NOMO-1 treated with dmso at 0.1 percent for 144 hours (cell line): ENCODE results near the gene ITGA8.
"Not testable (repeated sequence)": the region's sequence is repeated elsewhere in the genome, so short reads cannot be mapped to it uniquely, and the experiment has no call there.

Source experiments
- DNase-seq: peaks from one replicate; lab custom pipeline; 2025; ENCODE audit not compliant: unreplicated experiment; lab: John Stamatoyannopoulos, UW

The ITGA8 gene

GRCh38 chr10:15567952-15568351, 151.8 kb downstream of the ITGA8 start:
- no peak for DNase-seq

- DNase-seq = no peak
Observed at GRCh38 chr10:15563246-15563645, 156.5 kb downstream of the ITGA8 start.

DNA sequence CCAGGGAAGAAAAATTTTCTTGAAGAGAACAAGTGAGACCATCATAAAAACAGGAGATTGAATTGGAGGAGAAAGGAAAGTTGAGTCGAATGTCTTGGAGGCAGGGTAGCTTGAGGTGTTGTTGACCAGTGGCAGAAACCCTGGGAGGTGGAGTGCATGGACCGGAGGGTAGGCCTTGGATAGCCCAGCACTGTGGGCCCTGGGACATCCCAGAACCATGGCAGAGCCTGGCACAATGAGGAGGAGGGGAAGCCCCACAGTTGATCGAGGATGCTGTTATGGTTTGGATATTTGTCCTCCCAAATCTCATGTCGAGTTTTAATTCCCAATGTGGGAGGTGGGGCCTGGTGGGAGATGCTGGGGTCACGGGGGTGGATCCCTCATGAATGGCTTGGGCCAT, 157.1 kb downstream of the ITGA8 start:
- no peak for DNase-seq

DNA sequence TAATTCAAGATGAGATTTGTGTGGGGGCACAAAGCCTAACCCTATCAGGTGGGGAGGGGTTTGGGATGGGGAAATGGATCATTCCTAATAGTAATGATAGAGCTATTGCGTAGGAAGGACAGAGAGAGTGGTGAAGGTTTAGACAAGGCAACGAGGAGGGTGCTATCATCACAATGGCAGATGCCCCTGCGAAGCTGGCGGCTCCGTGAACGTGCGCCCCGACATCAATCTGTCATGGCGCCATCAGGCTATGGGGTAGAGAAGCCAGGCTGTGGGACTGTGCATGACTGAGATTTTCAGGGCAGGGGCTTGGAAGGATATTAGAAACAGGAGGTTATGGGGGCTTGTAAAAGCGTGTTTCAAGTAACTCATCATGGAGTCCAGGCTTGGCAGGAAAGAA, 157.6 kb downstream of the ITGA8 start:
- no peak for DNase-seq

DNA sequence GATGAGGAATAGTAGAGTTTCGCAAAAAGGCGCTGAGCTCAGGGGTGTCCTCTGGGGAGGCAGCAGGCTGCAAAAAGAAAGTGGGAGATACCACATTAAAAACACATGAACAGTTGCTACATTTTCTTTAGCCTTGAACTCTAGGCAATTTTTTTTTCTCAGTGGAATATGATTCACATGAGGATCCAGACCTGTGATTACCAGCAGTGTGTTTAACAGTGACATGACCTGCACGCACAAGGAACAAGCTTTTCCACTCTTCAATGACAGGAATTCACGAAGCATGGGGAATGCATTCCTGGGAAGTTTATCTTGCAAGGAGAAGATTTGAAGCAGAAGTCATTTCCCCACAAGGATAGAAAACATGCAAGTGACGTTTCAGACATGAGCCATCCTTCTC, 161.6 kb downstream of the ITGA8 start:
- no peak for DNase-seq

GRCh38 chr10:15557168-15557567, 162.6 kb downstream of the ITGA8 start:
- DNase-seq = not testable (repeated sequence)

- no peak for DNase-seq
Observed at GRCh38 chr10:15550950-15551349, 168.8 kb downstream of the ITGA8 start.

DNA sequence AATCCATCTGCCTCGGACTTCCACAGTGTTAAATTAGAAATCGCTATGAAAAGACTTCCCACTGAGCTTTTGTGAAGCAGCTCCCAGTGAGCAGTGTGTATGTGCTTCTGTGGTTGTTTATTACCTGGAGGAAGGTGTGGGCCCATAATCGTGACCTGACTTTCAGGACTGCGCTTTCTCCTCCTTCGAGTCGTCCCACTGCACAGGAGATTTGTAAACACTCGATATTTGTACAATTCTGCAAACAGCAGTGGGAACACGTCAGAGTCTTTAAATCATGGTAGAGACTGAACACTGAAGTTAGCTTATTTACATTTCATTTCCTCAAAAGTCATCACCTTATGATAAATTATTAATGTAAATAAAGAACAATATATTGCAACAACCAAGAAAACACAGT, 171.4 kb downstream of the ITGA8 start:
- no peak for DNase-seq

GRCh38 chr10:15546606-15547005, 173.1 kb downstream of the ITGA8 start:
- DNase-seq = no peak

DNA sequence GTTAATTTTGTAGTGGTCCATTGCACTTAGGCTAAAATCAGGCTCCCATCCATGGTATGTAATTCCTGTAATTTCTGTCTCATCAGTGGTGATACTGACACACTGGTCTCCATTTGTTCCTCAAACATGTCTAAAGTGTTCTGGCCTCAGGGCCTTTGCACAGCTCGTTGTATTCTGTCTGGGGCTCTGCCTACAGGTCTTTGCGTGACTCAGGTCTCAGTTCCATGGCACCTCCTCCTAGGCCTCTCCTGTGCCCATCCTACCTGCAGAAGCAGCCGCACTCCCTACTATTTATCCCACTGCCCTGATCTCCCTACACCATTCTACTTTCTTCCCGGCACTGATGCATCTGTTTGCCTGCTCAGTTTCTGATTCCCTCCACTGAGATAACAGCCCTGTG, 173.8 kb downstream of the ITGA8 start:
- DNase-seq = no peak

DNA sequence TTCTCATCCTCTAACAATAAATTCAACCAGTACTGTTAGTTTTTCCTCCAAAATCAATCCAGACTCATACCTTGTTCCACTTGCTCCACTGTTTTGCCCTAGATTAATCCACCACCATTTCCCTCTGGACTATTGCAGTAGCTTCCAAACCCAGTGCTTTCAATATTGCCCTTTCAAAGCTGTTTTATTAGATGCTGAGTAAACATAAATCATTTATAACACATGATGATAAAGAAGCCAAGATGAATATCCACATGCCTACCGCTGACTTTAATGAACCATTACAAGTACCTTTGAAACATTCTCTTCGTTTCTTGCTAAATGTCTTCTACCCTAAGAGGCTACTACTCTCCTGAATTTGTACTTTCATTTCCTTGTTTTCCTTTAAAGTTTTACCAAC, 174.5 kb downstream of the ITGA8 start:
- no peak for DNase-seq

- no peak for DNase-seq
Observed at GRCh38 chr10:15543994-15544393, 175.7 kb downstream of the ITGA8 start.

GRCh38 chr10:15542817-15543216, 176.9 kb downstream of the ITGA8 start:
- DNase-seq = no peak

- no peak for DNase-seq
Observed at GRCh38 chr10:15541376-15541775, 178.3 kb downstream of the ITGA8 start.

DNA sequence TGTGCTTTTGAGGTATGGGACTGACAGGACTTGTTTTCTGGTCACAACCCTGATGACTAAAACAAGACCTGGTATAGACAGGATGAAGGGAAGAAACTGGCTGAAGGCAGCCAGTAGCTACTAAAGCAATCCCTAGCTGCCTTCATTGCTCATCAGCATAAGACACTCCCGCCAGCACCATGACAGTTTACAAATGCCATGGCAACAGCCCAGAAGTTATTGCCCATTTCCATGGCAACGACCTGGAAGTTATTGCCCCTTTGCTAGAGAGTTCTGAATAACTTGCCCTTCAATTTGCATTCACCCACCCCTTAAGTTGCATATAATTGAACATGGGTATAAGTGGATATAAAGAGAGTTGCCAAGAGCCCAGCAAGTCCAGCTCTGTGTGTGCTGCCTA, 179.0 kb downstream of the ITGA8 start:
- no peak for DNase-seq

GRCh38 chr10:15539262-15539661, 180.5 kb downstream of the ITGA8 start:
- no peak for DNase-seq

DNA sequence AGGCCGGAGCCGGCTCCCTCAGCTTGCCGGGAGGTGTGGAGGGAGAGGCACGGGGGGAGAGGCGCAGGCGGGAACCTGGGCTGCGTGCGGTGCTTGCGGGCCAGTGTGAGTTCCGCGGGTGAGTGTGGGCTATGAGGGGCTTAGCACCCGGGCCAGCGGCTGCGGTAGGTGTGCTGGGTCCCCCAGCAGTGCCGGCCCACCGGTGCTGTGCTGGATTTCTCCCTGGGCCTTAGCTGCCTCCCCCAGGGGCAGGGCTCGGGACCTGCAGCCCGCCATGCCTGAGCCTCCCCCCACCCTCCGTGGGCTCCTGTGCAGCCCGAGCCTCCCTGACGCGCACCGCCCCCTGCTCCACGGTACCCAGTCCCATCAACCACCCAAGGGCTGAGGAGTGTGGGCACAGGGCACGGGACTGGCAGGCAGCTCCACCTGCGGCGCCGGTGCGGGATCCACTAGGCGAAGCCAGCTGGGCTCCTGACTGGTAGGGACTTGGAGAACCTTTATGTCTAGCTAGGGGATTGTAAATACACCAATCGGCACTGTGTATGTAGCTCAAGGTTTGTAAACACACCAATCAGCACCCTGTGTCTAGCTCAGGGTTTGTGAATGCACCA, 184.7 kb downstream of the ITGA8 start:
- DNase-seq = not testable (repeated sequence)

DNA sequence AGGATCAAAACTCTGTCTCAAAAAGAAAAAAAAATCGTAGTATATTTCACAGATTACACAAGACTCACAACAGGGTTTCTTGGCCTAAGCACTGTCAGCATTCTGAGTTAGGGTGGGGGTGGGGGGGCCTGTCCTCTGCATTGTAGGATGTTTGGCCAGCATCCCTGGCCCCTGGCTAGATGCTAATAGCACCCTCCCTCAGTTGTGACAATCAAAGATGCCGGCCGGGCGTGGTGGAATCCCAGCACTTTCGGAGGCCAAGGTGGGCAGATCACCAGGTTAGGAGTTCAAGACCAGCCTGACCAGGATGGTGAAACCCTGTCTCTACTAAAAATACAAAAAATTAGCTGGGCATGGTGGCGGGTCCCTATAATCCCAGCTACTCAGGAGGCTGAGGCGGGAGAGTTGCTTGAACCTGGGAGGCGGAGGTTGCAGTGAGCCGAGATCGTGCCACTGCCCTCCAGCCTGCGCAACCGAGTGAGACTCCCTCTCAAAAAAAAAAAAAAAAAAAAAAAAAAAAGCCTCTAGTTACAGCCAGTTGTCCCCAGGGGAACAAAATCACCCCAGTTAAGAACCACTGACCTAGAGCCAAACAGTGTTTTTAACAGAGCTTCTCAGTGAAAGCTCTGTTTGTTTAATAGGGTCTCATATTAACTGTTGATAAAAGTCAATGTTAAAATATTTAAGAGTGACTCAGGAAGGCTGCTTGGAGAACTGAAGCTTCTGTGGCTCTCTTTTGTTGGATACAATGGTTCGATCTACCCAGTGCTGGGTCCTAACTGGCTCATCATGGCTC, 187.6 kb downstream of the ITGA8 start:
- DNase-seq = no peak

- no peak for DNase-seq
Observed at GRCh38 chr10:15528859-15529239, 190.9 kb downstream of the ITGA8 start.

DNA sequence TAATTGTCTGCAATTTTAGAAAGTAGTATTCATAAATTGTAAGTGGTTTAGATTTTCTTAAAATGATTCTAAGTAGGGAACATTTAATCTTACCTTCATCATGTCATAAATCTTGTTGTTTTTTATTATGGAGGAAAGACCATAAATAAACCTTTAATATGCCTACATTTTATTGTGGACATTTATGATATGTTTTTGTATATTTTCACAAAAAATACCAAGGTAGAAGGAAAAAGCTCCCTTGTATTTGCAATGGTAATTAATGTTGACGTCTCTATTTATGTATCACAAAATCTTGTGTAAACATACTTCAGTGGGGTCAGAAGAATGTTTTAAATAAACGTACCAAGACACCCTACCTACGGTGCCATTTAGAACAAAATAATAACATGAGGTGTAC, 193.0 kb downstream of the ITGA8 start:
- no peak for DNase-seq

GRCh38 chr10:15521328-15521903, 198.3 kb downstream of the ITGA8 start:
- DNase-seq = no peak

GRCh38 chr10:15518250-15518649, 201.5 kb downstream of the ITGA8 start:
- no peak for DNase-seq
